HepG2 (cell line): ENCODE results near the gene GSKIP. TPM values are rescaled to one million over a fixed set of nuclear protein-coding genes. Genes with fewer than 3 reads are reported as not detected.

Source experiments
- ATAC-seq: fragments of 200-7000 bp; cut with Tn5 transposase; 3 replicates; pipeline ENCODE4 v1.9.1; 2020; ENCODE audit warnings: mild to moderate bottlenecking, moderate library complexity
- BruUV-seq: library from RNA; stranded (reverse); fragments of 400-500 nt; replicated peaks from 2 replicates; lab custom pipeline; 2021; lab: Mats Ljungman, UMichigan
- CTCF ChIA-PET: fragments of 300-600 bp; formaldehyde crosslinking; extraction: SDS; loops from one replicate; lab custom pipeline; 2021; ENCODE audit warnings: low total read pairs, inconsistent platforms, low intra/inter-chr PET ratio; lab: Yijun Ruan, JAX
- POLR2A ChIA-PET: fragments of 350-600 bp; sonication (Branson Sonifier 250); formaldehyde crosslinking; loops from one replicate; lab custom pipeline; 2020; ENCODE audit warnings: antibody characterized with exemption, inconsistent platforms; lab: Yijun Ruan, JAX
- DNase-seq: peaks from one replicate; pipeline ENCODE4 v3.0.0-alpha.2; 2015; ENCODE audit warnings: low spot score
- FAIRE-seq: peaks from 3 replicates; lab custom pipeline; 2011; peaks lifted over from hg19 to GRCh38; lab: Jason Lieb, UNC
- H2AFZ ChIP-seq: one replicate; pipeline ENCODE4 v1.6.1; 2011; ENCODE audit warnings: low read length, inconsistent platforms
- H3K27ac ChIP-seq: fragments of 300-600 bp; 3 replicates; pipeline ENCODE4 v1.8.0; 2011; ENCODE audit warnings: mixed run types, mild to moderate bottlenecking, mixed read lengths, low read length, inconsistent platforms; ENCODE audit not compliant: insufficient read depth; ENCODE audit errors: extremely low read length
- H3K27me3 ChIP-seq, 2 experiments: fragments of 200-600 bp in 1 of 2; 2 replicates in 1 of 2; 3 replicates in 1 of 2; pipeline versions ENCODE4 v1.6.0 to v1.8.0; 2011; ENCODE audit warnings: low read length in 2 of 2, mild to moderate bottlenecking in 2 of 2, moderate library complexity in 2 of 2, inconsistent platforms in 1 of 2; ENCODE audit not compliant: insufficient read depth in 2 of 2, control insufficient read depth in 1 of 2
- H3K36me3 ChIP-seq, 2 experiments: fragments of 200-600 bp in 1 of 2; replicated peaks in 1 of 2; 2 replicates in 1 of 2; 3 replicates in 1 of 2; pipeline versions ENCODE4 v1.5.1 to v1.8.0; 2011; ENCODE audit warnings: low read length in 2 of 2, inconsistent platforms in 1 of 2; ENCODE audit not compliant: insufficient read depth in 2 of 2, control insufficient read depth in 1 of 2
- H3K4me1 ChIP-seq: 2 replicates; pipeline ENCODE4 v1.5.1; 2012; ENCODE audit warnings: low read length, inconsistent platforms; ENCODE audit not compliant: insufficient read depth
- H3K4me2 ChIP-seq: 2 replicates; pipeline ENCODE4 v1.6.0; 2011; ENCODE audit warnings: low read depth, low read length, inconsistent platforms
- H3K4me3 ChIP-seq, 3 experiments: fragments of 200-600 bp in 1 of 3; sonication (generic), shearing (Covaris generic) in 1 of 3; replicated peaks in 1 of 3; 2 replicates each; pipeline ENCODE4 v1.5.1; 2011 to 2016; ENCODE audit warnings: low read length in 3 of 3, inconsistent platforms in 2 of 3, low read depth in 2 of 3, mild to moderate bottlenecking in 2 of 3, control low read depth in 1 of 3, mixed read lengths in 1 of 3; ENCODE audit not compliant: insufficient read depth in 1 of 3
- H3K79me2 ChIP-seq: one replicate; pipeline ENCODE4 v1.6.1; 2011; ENCODE audit warnings: low read length, inconsistent platforms; ENCODE audit not compliant: insufficient read depth
- H3K9ac ChIP-seq: 2 replicates; pipeline ENCODE4 v1.6.0; 2011; ENCODE audit warnings: mild to moderate bottlenecking, low read depth, low read length, inconsistent platforms; ENCODE audit not compliant: insufficient read depth
- H3K9me3 ChIP-seq: 2 replicates; pipeline ENCODE4 v1.5.1; 2012; ENCODE audit warnings: mild to moderate bottlenecking, low read length
- H4K20me1 ChIP-seq: 2 replicates; pipeline ENCODE4 v1.6.0; 2011; ENCODE audit warnings: inconsistent platforms, mild to moderate bottlenecking, low read length, moderate library complexity; ENCODE audit not compliant: insufficient read depth
- GATAD1 ChIP-seq: IDR thresholded peaks from 2 replicates; pipeline ENCODE4 v1.6.1; 2016; ENCODE audit warnings: missing genetic modification reagents, missing compliant biosample characterization
- HNF1A ChIP-seq, 2 experiments: sonication (generic) in 1 of 2; formaldehyde crosslinking in 1 of 2; IDR thresholded peaks; 2 replicates each; pipeline versions ENCODE4 v1.4.0 to v1.6.1; 2016 to 2020; ENCODE audit warnings: borderline replicate concordance in 1 of 2, low read depth in 1 of 2, mild to moderate bottlenecking in 1 of 2, missing genetic modification reagents in 1 of 2
- JDP2 ChIP-seq: sonication (generic); formaldehyde crosslinking; IDR thresholded peaks from 2 replicates; pipeline ENCODE4 v1.8.1; 2022; ENCODE audit warnings: missing genetic modification reagents, borderline replicate concordance
- MAZ ChIP-seq, 2 experiments: sonication (generic) in 1 of 2; formaldehyde crosslinking in 1 of 2; IDR thresholded peaks; 2 replicates each; pipeline versions ENCODE4 v1.5.0 to v1.6.1; 2012 to 2020; ENCODE audit warnings: low read depth in 2 of 2, mild to moderate bottlenecking in 2 of 2, borderline replicate concordance in 1 of 2, improper control_type of control experiment in 1 of 2, low read length in 1 of 2, missing genetic modification reagents in 1 of 2, moderate library complexity in 1 of 2
- MYNN ChIP-seq: sonication (generic); formaldehyde crosslinking; IDR thresholded peaks from 2 replicates; pipeline ENCODE4 v1.4.0; 2020; ENCODE audit warnings: mild to moderate bottlenecking, low read depth, missing genetic modification reagents
- NPAS2 ChIP-seq: sonication (generic); formaldehyde crosslinking; IDR thresholded peaks from 2 replicates; pipeline ENCODE4 v1.8.0; 2022; ENCODE audit warnings: mild to moderate bottlenecking, missing genetic modification reagents, borderline replicate concordance
- YEATS2 ChIP-seq: sonication (generic); formaldehyde crosslinking; IDR thresholded peaks from 2 replicates; pipeline ENCODE4 v1.4.0; 2020; ENCODE audit warnings: missing genetic modification reagents, borderline replicate concordance
- ZKSCAN5 ChIP-seq: sonication (generic); formaldehyde crosslinking; IDR thresholded peaks from 2 replicates; pipeline ENCODE4 v1.5.1; 2020; ENCODE audit warnings: mild to moderate bottlenecking, missing genetic modification reagents
- ZNF552 ChIP-seq: sonication (generic); formaldehyde crosslinking; IDR thresholded peaks from 2 replicates; pipeline ENCODE4 v1.9.0; 2022; ENCODE audit warnings: missing genetic modification reagents, mild to moderate bottlenecking, borderline replicate concordance
- ZNF598 ChIP-seq: sonication (generic); formaldehyde crosslinking; IDR thresholded peaks from 2 replicates; pipeline ENCODE4 v1.5.1; 2020; ENCODE audit warnings: mild to moderate bottlenecking, missing genetic modification reagents, borderline replicate concordance
- ZNF607 ChIP-seq: sonication (generic); formaldehyde crosslinking; IDR thresholded peaks from 2 replicates; pipeline ENCODE4 v1.5.1; 2020; ENCODE audit warnings: missing genetic modification reagents, mild to moderate bottlenecking, borderline replicate concordance
- ZNF619 ChIP-seq: sonication (generic); formaldehyde crosslinking; IDR thresholded peaks from 2 replicates; pipeline ENCODE4 v1.4.0; 2020; ENCODE audit warnings: mild to moderate bottlenecking, missing genetic modification reagents
- ZSCAN5A ChIP-seq: sonication (generic); formaldehyde crosslinking; IDR thresholded peaks from 2 replicates; pipeline ENCODE4 v1.8.0; 2022; ENCODE audit warnings: mild to moderate bottlenecking, missing genetic modification reagents, borderline replicate concordance
- in situ Hi-C: cut with HindIII; loops from 2 replicates; pipeline ENCODE4 v1.10.0; 2017; ENCODE audit warnings: low pct_unique_long_range_greater_than_20kb; ENCODE audit not compliant: extremely low pct_ligation_motif_present
- intact Hi-C: fragments of 100-400 bp; cut with micrococcal nuclease; formaldehyde crosslinking; loops from one replicate; pipeline ENCODE4 v1.10.0; 2022; ENCODE audit not compliant: unreplicated experiment
- polyA plus RNA-seq, 8 experiments: library from polyadenylated mRNA; depleted of rRNA in 3 of 8; stranded (reverse) in 7 of 8; unstranded in 1 of 8; fragments of >200 nt; fragmentation: Illumina TruSeq in 4 of 8; extraction: Trizol in 4 of 8; gene quantifications; 2 replicates each; pipeline versions ENCODE4 v1.2.1 to v1.2.3, GENCODE V29; 2011 to 2016; ENCODE audit warnings: low read depth in 4 of 8, missing spikeins in 1 of 8, mixed read lengths in 1 of 8; ENCODE audit not compliant: insufficient read depth in 1 of 8
- total RNA-seq, 5 experiments: library from RNA; depleted of rRNA; stranded (reverse); fragments of >200 nt; fragmentation: Illumina TruSeq; extraction: Trizol; gene quantifications; 2 replicates each; pipeline ENCODE4 v1.2.3, GENCODE V29; 2016; ENCODE audit warnings: low read depth in 1 of 5

Gene GSKIP
- total and polyA plus RNA-seq, 2 of the 13 experiments (the other 11 are each of a cell fraction or from before 2014, with no cell fraction given): 12.5 to 27.3 TPM

- no peak for DNase-seq
- ChIA-PET CTCF (no interaction called here), POLR2A (no interaction called here)
- FAIRE-seq: no peak
- Histone ChIP-seq H3K4me3 (no peak overlapping the region), H2AFZ (no peak overlapping the region), H3K27ac (no peak overlapping the region), H3K9ac (no peak overlapping the region), H3K4me1 (peaks cover 27% of the 10 kb centered on the region), H3K9me3 (no peaks in the 10 kb centered on the region), H4K20me1 (no peaks in the 10 kb centered on the region), H3K79me2 (peaks cover 45% of the 10 kb centered on the region), H3K4me2 (no peak overlapping the region), H3K36me3 (no peaks in the 10 kb centered on the region), H3K27me3 (no peaks in the 10 kb centered on the region; a peak in 1 of 5 replicates)
- BruUV-seq: no TSS peak
- TF ChIP-seq MAZ (IDR thresholded peaks at IDR 0.05; ENCODE audit: borderline replicate concordance, low read depth, low read length) (no peak), MAZ (CRISPR knock-in tag; IDR thresholded peaks at IDR 0.05; ENCODE audit: low read depth) (no peak), ZNF598 (CRISPR knock-in tag) (no peak), ZKSCAN5 (no peak), YEATS2 (CRISPR knock-in tag) (no peak), ZSCAN5A (CRISPR knock-in tag) (no peak), ZNF619 (no peak), NPAS2 (CRISPR knock-in tag) (no peak), HNF1A (IDR thresholded peaks at IDR 0.05; ENCODE audit: low read depth) (no peak), HNF1A (CRISPR knock-in tag; IDR thresholded peaks at IDR 0.05; ENCODE audit: borderline replicate concordance) (no peak), ZNF552 (CRISPR knock-in tag) (no peak), GATAD1 (no peak), ZNF607 (CRISPR knock-in tag) (no peak), JDP2 (CRISPR knock-in tag) (no peak), MYNN (CRISPR knock-in tag) (no peak)
- intact Hi-C loops: loop anchor here (5.0 kb wide), 1 partner anchor 142 kb away; the partner anchor contains the start of gene PAPOLA
- in situ Hi-C loops: no loop called here
- no peak for ATAC-seq
Observed at GRCh38 chr14:96359959-96360358, 3.4 kb upstream of the GSKIP start.
